Bronchial epithelial cell (primary cell): ENCODE data around the gene JPH4. TPM values are rescaled to one million over a fixed set of nuclear protein-coding genes. Genes with fewer than 3 reads are reported as not detected.
A peak's percentile ranks its signal among the peaks of the same experiment; 100 is the strongest.

ENCODE experiments used
- DNase-seq: peaks from one replicate; pipeline ENCODE4 v3.0.0-alpha.2; 2010; ENCODE audit warnings: low read depth
- FAIRE-seq: peaks from 2 replicates; lab custom pipeline; 2011; peaks lifted over from hg19 to GRCh38; lab: Jason Lieb, UNC
- H3K27me3 ChIP-seq: 2 replicates; pipeline ENCODE4 v1.5.1; 2011; ENCODE audit warnings: low read length; ENCODE audit not compliant: control insufficient read depth, insufficient read depth
- H3K36me3 ChIP-seq: 2 replicates; pipeline ENCODE4 v1.5.1; 2011; ENCODE audit warnings: low read length; ENCODE audit not compliant: control insufficient read depth, insufficient read depth
- H3K4me3 ChIP-seq: 2 replicates; pipeline ENCODE4 v1.5.1; 2011; ENCODE audit warnings: mild to moderate bottlenecking, low read depth, low read length, control low read depth
- total RNA-seq: library from RNA; depleted of rRNA; stranded (reverse); fragments of >200 nt; gene quantifications from 2 replicates; pipeline ENCODE4 v1.2.1, GENCODE V29; 2014
- TF ChIP-seq, protein P1 (sequence below): IDR thresholded peaks from 2 replicates; pipeline ENCODE4 v1.5.1; 2011; ENCODE audit warnings: mild to moderate bottlenecking, moderate library complexity, low read length, control low read depth, inconsistent platforms; ENCODE audit not compliant: insufficient read depth, severe bottlenecking

The JPH4 gene
- total RNA-seq, 1 donor from 2014 or later: not detected

DNA sequence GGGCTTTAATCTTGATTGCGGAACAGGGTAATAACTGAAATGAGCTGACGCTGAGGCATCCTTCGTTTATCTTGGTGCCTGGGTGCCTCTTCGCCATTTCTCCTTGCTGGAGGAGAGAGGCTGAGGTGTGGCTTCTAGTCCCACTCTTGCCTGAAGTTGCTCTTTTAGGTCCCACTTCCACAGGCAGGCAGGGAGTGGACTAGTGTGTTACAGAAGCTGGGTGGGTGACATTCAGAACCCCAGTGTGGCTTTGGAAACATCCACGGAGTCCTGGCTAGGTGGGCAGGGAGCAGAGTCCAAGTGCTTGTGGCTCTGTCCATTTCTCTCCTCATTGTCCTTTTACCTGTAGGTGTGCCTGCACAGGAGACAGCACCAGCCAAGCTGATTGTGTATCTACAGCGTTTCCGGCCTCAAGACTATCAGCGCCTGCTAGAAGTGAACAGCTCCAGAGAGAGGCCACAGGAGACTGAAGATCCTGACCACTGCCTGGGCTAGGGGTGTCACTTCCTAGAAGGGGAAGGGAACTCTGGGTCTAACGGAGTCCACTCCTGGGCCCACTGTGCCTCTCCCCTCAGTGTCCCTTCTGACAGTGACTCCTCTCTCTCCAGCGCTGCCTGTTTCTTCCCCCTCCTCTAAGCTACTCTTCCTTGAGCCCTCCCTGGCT is 20.1 kb downstream of the JPH4 start:
- no peak for FAIRE-seq
- Histone ChIP-seq H3K27me3 (no peaks in the 10 kb centered on the region), H3K36me3 (peaks cover 26% of the 10 kb centered on the region)

DNA sequence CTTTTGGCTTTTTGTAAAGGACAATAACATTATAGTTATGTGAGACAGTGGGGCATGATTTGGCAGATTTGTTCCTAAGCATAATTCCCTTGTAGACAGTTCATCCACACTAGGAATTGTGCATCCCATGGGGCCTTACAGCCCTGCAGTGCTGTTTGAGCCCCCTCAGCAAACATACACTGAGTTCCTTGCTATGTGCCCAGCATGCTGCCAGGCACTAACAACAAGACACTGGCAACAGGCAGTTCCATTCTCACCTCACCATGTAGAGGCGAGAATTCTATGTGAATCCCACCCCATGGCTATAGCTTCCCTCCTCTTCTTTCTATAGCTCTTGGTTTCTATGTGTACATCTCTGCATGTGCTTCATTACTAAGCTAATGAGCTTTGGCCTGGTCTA is 20.6 kb downstream of the JPH4 start:
- no peak for FAIRE-seq
- no peaks in the 10 kb centered on the region for H3K27me3 ChIP-seq
- no peak overlapping the region for H3K4me3 ChIP-seq
- DNase-seq: no peak
- peaks cover 25% of the 10 kb centered on the region for H3K36me3 ChIP-seq
- TF ChIP-seq, protein P1, sequence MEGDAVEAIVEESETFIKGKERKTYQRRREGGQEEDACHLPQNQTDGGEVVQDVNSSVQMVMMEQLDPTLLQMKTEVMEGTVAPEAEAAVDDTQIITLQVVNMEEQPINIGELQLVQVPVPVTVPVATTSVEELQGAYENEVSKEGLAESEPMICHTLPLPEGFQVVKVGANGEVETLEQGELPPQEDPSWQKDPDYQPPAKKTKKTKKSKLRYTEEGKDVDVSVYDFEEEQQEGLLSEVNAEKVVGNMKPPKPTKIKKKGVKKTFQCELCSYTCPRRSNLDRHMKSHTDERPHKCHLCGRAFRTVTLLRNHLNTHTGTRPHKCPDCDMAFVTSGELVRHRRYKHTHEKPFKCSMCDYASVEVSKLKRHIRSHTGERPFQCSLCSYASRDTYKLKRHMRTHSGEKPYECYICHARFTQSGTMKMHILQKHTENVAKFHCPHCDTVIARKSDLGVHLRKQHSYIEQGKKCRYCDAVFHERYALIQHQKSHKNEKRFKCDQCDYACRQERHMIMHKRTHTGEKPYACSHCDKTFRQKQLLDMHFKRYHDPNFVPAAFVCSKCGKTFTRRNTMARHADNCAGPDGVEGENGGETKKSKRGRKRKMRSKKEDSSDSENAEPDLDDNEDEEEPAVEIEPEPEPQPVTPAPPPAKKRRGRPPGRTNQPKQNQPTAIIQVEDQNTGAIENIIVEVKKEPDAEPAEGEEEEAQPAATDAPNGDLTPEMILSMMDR: no peak

More for the DNA sequence above, 20.1 kb downstream of the JPH4 start:
- TF ChIP-seq, protein P1: no peak
- no peak for DNase-seq
- H3K4me3 ChIP-seq: no peak overlapping the region

DNA sequence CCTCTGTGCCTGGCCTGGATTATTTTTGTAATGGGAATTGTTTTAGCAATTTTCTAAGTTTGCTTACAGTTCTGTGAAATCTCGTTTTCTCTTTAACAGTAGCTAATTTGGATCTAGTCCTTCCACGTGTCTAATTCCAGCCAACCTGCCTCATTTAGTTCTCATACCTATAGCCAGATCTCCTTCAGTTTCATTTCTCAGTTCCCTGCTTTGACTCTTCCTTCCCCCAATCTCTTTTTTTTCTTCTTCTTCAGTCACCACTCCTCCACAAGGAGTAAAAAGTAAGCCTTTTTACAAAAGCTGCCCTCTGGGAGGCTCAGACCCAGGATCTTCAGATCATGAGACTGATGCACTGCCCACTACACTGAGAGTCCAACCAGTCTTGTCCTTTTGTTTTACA is 21.1 kb downstream of the JPH4 start:
- H3K36me3 ChIP-seq: peaks cover 25% of the 10 kb centered on the region
- no peak overlapping the region for H3K4me3 ChIP-seq
- FAIRE-seq (no peak), DNase-seq (no peak)
- TF ChIP-seq, protein P1: no peak
- no peaks in the 10 kb centered on the region for H3K27me3 ChIP-seq

DNA sequence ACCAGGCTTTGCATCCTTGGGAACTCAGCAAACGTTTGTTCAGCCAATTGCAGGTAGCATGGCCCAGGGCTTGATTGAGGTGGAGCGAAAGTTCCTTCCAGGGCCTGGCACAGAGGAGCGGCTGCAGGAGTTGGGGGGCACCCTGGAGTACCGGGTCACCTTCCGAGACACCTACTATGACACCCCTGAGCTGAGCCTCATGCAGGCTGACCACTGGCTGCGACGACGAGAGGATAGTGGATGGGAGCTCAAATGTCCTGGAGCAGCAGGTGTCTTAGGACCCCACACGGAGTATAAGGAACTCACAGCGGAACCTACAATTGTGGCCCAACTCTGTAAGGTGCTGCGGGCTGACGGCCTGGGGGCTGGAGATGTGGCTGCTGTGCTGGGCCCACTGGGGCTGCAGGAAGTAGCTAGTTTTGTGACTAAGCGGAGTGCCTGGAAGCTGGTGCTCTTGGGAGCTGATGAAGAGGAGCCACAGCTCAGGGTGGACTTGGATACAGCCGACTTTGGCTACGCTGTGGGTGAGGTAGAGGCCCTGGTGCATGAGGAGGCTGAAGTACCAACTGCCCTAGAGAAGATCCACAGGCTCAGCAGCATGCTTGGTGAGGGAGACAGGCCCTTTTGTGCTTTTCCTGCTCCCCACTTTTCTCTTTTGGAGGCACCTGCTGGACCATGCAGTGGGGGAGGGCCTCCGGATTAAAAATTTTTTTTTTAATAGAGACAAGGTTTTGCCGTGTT is 21.7 kb downstream of the JPH4 start:
- H3K4me3 ChIP-seq: peak overlapping the region; percentile 84
- no peaks in the 10 kb centered on the region for H3K27me3 ChIP-seq
- no peak for FAIRE-seq
- no peak for DNase-seq
- H3K36me3 ChIP-seq: peaks cover 20% of the 10 kb centered on the region
- TF ChIP-seq, protein P1: no peak

DNA sequence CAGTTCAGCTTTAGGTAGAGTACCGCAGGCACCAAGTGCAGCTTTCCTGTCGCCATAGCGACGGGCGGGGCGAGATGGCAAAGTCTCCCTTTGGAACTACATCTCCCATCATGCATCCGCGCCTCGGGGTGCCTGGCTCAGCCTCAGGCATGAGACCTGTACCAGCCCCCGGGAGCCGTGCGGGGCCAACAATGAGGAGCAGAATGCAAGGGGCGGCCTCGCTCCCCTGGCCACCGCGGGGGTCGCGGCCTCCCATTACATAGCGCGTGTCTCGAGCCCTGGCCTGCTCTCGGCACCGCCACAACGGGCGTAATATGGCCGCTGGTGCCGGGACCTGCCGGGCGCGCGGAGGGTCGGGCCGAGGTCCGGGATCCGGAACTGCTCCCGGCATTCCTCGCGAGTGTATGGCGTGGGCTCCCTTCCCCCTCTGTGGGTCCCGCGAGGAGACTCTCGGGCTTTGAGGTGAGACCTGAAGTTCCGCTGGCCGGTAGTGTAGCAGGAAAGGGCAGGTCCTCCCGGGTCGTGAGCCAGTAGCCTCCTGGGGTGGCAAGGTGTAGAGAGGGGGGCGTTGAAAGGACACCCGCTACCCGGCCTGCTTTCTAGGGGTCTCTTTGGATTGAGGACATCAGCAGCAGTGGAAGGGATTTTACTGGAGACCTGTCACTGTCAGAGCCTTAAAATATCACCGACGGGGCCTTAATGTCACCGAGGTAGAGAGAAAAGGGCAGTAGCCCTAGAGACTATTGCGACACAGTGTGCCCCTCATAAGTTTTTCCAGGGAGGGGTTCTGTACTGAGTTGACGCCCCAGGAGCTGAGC is 22.5 kb downstream of the JPH4 start, which contains the start of gene THTPA:
TSS of gene THTPA (plus strand) at position 390 of the 818 bp plus-strand sequence. CDS start 487 bp downstream, outside the sequence.
- no peak for FAIRE-seq
- Histone ChIP-seq H3K27me3 (no peaks in the 10 kb centered on the region), H3K4me3 (peak within 1 kb of the TSS; percentile 84), H3K36me3 (peaks cover 14% of the 10 kb centered on the region)
- TF ChIP-seq, protein P1: no peak
- DNase-seq: peak; percentile 74
